Nephron (organoid): ENCODE data around the gene PPEF2.

Experiments
- H3K27ac Mint-ChIP-seq, 3 experiments: 2 replicates each; pipeline ENCODE4 v1.8.0; 2020; ENCODE audit warnings: mixed read lengths in 3 of 3, mild to moderate bottlenecking in 2 of 3, moderate library complexity in 1 of 3
- H3K27me3 Mint-ChIP-seq: 2 replicates; pipeline ENCODE4 v1.8.0; 2021; ENCODE audit warnings: low read depth, mild to moderate bottlenecking, moderate library complexity, mixed read lengths
- H3K36me3 Mint-ChIP-seq: 2 replicates; pipeline ENCODE4 v1.8.0; 2020; ENCODE audit warnings: low read depth, mixed read lengths
- H3K4me1 Mint-ChIP-seq: 2 replicates; pipeline ENCODE4 v1.8.0; 2020; ENCODE audit warnings: mixed read lengths
- H3K4me3 Mint-ChIP-seq, 3 experiments: 2 replicates each; pipeline ENCODE4 v1.8.0; 2020; ENCODE audit warnings: mild to moderate bottlenecking in 3 of 3, mixed read lengths in 3 of 3, moderate library complexity in 2 of 3
- H3K9me3 Mint-ChIP-seq: 2 replicates; pipeline ENCODE4 v1.8.0; 2020; ENCODE audit warnings: mixed read lengths
- CTCF ChIP-seq, 3 experiments: fragments of 200-600 bp; sonication (generic); IDR thresholded peaks; one replicate each; pipeline ENCODE4 v1.5.0; 2021; ENCODE audit warnings: antibody characterized with exemption in 3 of 3; ENCODE audit not compliant: unreplicated experiment in 3 of 3

Gene PPEF2

GRCh38 chr4:75891611-75892010 is 10.6 kb downstream of the PPEF2 start:
- peaks cover 17% of the 10 kb centered on the region for H3K27me3 Mint-ChIP-seq
- H3K4me3 Mint-ChIP-seq = no peak overlapping the region
- H3K27ac Mint-ChIP-seq = no peak overlapping the region
- TF ChIP-seq CTCF (IDR thresholded peaks at IDR 0.05; ENCODE audit: unreplicated experiment in 3 of 3) = no peak
- no peaks in the 10 kb centered on the region for H3K9me3 Mint-ChIP-seq
- H3K36me3 Mint-ChIP-seq = no peaks in the 10 kb centered on the region
- H3K4me1 Mint-ChIP-seq = no peaks in the 10 kb centered on the region

- H3K9me3 Mint-ChIP-seq = no peaks in the 10 kb centered on the region
- H3K4me3 Mint-ChIP-seq = no peak overlapping the region
- H3K27ac Mint-ChIP-seq = no peak overlapping the region
- H3K27me3 Mint-ChIP-seq = peaks cover 17% of the 10 kb centered on the region
- H3K4me1 Mint-ChIP-seq = no peaks in the 10 kb centered on the region
- TF ChIP-seq CTCF (IDR thresholded peaks at IDR 0.05; ENCODE audit: unreplicated experiment in 3 of 3) = no peak
- no peaks in the 10 kb centered on the region for H3K36me3 Mint-ChIP-seq
Measured at GRCh38 chr4:75889537-75890199, 12.6 kb downstream of the PPEF2 start.

GRCh38 chr4:75886104-75886503 is 16.1 kb downstream of the PPEF2 start:
- TF ChIP-seq CTCF (IDR thresholded peaks at IDR 0.05; ENCODE audit: unreplicated experiment in 3 of 3) = no peak
- H3K27ac Mint-ChIP-seq = no peak overlapping the region
- no peaks in the 10 kb centered on the region for H3K36me3 Mint-ChIP-seq
- H3K4me3 Mint-ChIP-seq = no peak overlapping the region
- no peaks in the 10 kb centered on the region for H3K9me3 Mint-ChIP-seq
- peaks cover 8% of the 10 kb centered on the region for H3K27me3 Mint-ChIP-seq
- H3K4me1 Mint-ChIP-seq = no peaks in the 10 kb centered on the region

GRCh38 chr4:75881476-75881875 is 20.8 kb downstream of the PPEF2 start:
- no peak overlapping the region for H3K27ac Mint-ChIP-seq
- H3K36me3 Mint-ChIP-seq = no peaks in the 10 kb centered on the region
- H3K4me1 Mint-ChIP-seq = no peaks in the 10 kb centered on the region
- H3K4me3 Mint-ChIP-seq = no peak overlapping the region
- no peak for TF ChIP-seq CTCF (IDR thresholded peaks at IDR 0.05; ENCODE audit: unreplicated experiment in 3 of 3)
- no peaks in the 10 kb centered on the region for H3K9me3 Mint-ChIP-seq
- peaks cover 9% of the 10 kb centered on the region for H3K27me3 Mint-ChIP-seq

GRCh38 chr4:75880278-75880677 is 22.0 kb downstream of the PPEF2 start:
- Mint-ChIP-seq H3K27ac (no peak overlapping the region), H3K4me3 (no peak overlapping the region), H3K36me3 (no peaks in the 10 kb centered on the region), H3K27me3 (peaks cover 13% of the 10 kb centered on the region), H3K4me1 (no peaks in the 10 kb centered on the region), H3K9me3 (no peaks in the 10 kb centered on the region)
- no peak for TF ChIP-seq CTCF (IDR thresholded peaks at IDR 0.05; ENCODE audit: unreplicated experiment in 3 of 3)

GRCh38 chr4:75878246-75878756 is 24.0 kb downstream of the PPEF2 start:
- peaks cover 16% of the 10 kb centered on the region for H3K27me3 Mint-ChIP-seq
- no peak for TF ChIP-seq CTCF (IDR thresholded peaks at IDR 0.05; ENCODE audit: unreplicated experiment in 3 of 3)
- no peaks in the 10 kb centered on the region for H3K36me3 Mint-ChIP-seq
- no peak overlapping the region for H3K4me3 Mint-ChIP-seq
- no peaks in the 10 kb centered on the region for H3K9me3 Mint-ChIP-seq
- H3K27ac Mint-ChIP-seq = no peak overlapping the region
- no peaks in the 10 kb centered on the region for H3K4me1 Mint-ChIP-seq
